HG02840 (cell line): ENCODE measurements around the gene GPRIN1.

ENCODE experiments used
- ATAC-seq: cut with Tn5 transposase; IDR thresholded peaks from one replicate; pipeline ENCODE4 v1.9.1; 2021; ENCODE audit warnings: mild to moderate bottlenecking, moderate library complexity, moderate number of reproducible peaks; ENCODE audit not compliant: unreplicated experiment, low FRiP score

GPRIN1 gene

DNA sequence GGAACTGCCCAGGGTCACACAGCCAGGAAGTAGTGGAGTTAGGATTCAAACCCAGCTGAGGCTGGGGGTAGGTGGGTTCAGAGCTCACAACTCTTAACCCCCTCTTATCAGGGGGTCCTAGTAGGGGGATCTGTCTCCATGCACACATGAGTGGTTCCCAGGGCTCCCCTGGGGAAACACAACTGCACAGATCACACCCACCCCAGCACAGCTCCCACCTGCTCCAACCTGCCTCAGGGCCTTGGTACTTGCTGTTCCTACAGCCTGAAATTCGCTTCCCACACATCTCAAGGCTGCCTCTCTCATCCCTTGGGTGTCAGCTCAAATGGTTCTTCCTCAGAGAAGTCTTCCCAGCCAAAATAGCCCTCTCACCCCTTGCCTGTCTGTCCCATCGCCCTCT is 15.6 kb upstream of the GPRIN1 start:
- no peak for ATAC-seq

DNA sequence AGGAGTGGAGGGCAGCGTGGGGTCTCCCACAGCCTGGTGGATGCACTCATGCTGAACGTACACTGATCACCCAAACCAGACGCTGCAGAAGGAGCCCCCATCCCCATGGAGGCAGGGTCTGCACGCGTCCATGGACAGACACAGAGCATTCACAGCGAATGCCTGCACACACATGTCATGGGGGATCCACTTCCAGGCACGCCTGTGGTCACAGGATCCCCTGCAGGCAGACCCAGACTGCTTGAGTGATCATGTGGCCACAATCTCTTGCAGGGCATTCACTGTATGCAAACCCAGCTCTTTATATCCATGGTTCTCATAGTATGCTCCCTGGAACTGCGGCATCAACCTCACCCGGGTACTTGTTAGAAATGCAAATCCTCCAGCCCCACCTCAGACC is 15.0 kb upstream of the GPRIN1 start:
- ATAC-seq, result no peak

DNA sequence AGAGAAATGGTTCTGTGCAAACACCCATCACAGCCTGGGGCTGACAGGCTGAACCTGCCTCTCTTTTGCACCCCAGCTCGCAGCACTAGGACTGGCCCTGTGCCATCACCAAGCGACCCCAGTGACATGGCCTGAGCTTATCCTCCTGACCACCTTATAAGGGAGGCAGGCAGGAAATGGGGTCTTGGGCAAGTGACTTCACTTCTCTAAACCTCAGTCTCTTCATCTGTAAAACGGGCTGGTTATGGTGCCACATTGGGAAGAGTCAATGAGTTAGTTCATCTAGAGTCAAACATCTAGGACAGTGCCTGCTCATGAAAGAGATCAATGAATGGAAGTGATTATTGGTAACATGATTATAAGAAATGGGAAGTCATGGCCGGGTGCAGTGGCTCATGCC is 14.2 kb upstream of the GPRIN1 start:
- ATAC-seq, result no peak

GRCh38 chr5:176621661-176622079 is 11.7 kb upstream of the GPRIN1 start:
- no peak for ATAC-seq

DNA sequence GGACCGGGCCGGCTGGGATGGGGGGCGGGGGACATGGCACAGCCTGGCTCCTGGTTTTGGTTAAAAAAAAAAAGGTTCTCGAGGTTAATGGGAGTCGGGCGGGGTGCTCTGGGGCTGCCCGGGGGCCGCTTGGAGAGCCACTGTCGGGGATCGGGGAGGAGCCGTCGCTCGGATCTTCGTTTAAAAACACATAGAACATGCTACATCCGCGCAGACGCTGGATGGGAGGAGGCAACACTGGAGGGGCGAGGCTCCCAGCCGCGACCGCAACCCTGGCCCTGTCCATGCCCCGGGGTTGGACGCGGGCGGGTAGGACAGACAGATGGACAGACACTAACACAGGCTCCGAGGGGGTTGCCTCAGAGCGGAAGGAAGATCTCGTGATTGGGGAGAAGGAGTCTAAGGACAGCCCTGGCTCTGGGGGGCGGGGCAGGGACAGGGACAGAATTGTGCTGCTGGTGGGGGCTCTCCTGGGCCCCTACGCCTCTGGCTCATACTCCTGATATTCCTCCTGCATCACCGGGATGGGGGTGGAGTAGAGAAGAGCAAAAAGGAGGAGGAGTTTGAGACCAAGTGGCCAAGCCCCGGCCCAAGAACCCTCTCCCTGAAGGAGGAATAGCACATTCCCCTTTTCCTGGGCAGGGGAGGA is 10.5 kb upstream of the GPRIN1 start:
- ATAC-seq, result no peak

DNA sequence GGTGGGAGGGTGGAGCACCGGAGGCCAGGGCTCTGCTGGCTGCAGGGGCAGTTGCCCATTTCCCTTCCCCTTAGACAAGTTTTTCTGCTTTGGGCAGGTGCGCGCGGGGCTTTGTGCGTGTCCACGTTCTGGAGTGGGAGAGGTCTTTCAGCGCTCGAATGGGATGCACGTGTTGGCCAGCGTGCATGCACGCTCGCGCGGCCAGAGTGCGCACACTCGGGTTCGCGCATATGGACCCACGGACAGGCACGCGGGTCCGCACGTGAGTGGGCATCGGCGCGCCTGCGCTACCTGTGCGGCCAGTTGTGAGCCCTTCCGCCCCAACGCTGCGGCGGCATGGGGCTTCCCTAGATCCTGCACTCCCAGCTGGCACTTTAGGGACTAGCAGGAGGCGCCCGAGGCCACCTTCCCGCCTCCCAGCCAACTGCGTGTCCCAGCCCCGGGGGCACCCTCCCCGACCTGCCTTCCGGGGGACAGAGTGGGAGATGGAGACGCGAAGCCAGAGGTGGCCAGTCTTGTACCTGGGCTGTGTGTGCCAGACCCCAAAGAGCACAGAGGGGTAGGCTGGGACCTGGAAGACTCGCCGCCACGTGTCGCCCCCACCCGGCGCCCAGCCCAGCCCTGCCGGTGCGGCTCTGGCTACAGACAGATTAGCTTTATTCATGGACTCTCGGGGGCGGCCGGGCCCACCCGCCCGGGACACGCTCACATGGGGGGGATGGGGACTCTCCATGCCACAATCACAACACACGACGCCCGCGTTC is 9.8 kb upstream of the GPRIN1 start:
- no peak for ATAC-seq

- ATAC-seq, result no peak
These were observed 9.2 kb upstream of the GPRIN1 start for GRCh38 chr5:176619203-176619568.

GRCh38 chr5:176618783-176619182 is 8.8 kb upstream of the GPRIN1 start:
- no peak for ATAC-seq

DNA sequence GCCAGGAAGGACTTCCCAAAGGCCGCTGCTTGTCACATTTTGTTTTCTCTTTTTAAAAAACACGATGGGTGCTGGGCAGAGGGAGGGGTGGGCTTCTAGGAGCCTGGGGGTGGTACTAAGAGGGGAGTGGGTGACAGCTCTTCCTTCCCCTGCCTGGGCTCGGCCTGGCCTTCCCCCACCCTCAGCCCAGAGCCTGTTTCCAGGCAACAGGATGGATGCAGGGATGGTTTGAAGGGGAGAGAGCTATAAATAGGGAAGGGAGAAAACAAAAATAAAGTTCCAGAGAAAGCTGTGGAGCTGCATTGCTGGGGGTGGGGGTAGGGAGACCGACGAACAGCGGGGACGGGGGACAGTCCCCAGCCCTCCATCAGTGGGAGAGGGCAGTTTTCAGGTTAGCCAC is 6.6 kb upstream of the GPRIN1 start:
- ATAC-seq, result no peak

GRCh38 chr5:176614805-176615478 is 5.0 kb upstream of the GPRIN1 start:
- ATAC-seq, result no peak

GRCh38 chr5:176612855-176613254 is 2.9 kb upstream of the GPRIN1 start:
- ATAC-seq, result no peak

GRCh38 chr5:176612008-176612407 is 2.1 kb upstream of the GPRIN1 start:
- no peak for ATAC-seq

DNA sequence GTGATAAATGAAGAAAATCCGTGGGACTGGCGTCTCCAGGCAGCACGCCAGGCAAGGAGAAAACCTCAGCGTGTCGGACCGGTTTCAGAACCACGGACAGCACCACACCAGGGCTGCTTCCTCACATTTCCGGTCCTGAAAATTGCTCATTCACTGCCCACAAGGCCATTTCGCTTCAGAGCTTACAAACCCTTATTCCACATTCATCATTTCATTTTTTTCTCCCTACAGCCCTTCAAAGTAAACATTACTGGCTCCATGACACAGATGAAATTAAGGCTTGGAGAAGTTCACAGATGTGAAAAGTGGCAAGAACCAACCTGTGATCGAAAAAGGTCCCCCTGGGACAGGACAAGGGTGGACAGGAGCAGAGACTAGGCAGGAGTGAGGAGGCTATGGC is 1.5 kb upstream of the GPRIN1 start:
- ATAC-seq, result no peak

DNA sequence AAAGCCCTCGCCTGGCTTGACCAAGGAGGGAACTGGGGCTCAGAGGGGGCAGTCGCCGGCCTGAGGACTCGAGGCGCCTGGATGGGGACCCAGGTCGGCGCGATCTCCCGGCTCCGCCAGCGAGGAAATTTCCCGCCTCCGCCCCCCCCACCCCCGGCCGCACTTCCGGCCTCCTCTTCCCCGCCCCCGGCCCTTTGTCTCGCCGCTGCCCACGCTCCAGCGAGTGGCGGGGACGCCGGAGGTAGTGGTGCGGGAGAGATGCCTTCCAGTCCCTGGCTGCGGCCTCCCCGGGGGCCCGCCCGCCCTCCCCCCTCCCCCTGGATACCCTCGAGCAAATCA is 448 bp upstream of the GPRIN1 start:
- ATAC-seq, result no peak

- peak; percentile 6 for ATAC-seq
These were observed 826 bp downstream of the GPRIN1 start for GRCh38 chr5:176608937-176609723.

DNA sequence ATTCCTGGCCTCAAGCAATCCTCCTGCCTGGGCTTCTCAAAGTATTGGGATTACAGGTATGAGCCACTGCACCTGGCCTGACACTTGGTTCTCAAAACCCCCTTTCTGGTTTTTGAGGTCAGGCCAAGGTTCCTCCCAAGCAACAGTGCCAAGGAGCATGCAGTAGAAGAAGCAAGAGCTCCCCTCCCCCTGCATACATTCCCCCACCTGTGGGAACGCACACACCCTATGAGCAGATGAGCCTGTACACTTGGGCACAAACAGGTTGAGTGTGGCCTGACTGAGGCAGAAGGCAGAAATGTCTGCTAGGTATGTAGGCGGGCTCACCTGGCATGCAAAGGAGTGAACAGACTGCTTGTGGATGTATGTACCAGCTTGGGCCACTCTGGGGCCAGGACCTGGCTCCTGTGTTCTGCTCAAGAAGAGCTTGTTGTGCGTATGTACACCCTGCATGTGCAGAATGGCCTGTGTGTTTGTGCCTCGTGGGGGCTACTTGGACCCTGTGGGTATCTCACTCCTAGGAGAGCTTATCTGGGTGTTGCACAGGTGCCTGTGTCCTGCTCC is 1.7 kb downstream of the GPRIN1 start:
- no peak for ATAC-seq

GRCh38 chr5:176606875-176607274 is 3.1 kb downstream of the GPRIN1 start:
- ATAC-seq, result no peak

DNA sequence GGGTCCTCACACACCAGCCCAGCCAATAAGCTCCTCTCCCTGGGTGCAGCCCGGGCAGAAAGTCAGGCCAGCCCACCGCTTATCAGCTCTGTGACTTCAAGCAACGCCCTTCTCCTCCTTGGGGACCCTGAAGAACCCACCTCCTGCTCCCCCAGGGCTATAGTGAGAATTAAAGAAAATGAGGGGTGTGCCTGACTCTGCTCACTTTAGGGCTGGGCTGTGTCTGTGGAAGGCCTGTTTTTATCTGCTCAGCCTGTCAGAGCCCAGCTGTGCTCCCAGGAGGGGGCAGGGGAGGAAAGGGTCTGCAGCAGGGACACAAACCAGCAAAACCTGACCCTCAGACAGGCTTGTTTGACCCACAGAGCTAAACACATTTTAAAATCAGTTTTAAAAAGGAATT is 3.9 kb downstream of the GPRIN1 start:
- no peak for ATAC-seq

DNA sequence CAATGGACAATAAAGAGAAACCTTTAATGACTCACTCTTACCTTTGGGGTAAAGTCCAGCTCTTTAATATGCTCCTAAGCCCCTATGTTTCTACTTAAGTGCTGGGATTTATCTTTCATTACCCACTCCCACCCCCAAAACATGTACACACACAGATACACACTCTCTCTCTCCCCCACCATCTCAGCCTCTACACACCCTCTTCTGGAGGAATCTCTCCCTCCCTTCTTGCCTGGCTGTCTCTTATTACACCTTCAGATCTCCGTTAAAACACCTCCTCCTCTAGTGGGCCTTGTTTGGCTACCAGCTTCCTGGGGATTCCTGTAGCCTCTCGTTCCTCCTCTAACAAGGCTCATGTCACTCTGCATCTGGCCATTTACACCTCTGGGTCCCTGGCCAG is 6.9 kb downstream of the GPRIN1 start:
- ATAC-seq, result no peak

GRCh38 chr5:176601901-176602482 is 8.0 kb downstream of the GPRIN1 start:
- ATAC-seq, result no peak
